K562 (cell line): ENCODE data around the gene MTO1. TPM values are rescaled to one million over a fixed set of nuclear protein-coding genes. Genes with fewer than 3 reads are reported as not detected.

Source experiments
- ATAC-seq: fragments of 200-7000 bp; cut with Tn5 transposase; 3 replicates; pipeline ENCODE4 v1.9.1; 2020; ENCODE audit warnings: moderate library complexity
- BruUV-seq: library from RNA; stranded (reverse); fragments of 400-500 nt; replicated peaks from 2 replicates; lab custom pipeline; 2021; lab: Mats Ljungman, UMichigan
- CTCF ChIA-PET: fragments of 300-600 bp; formaldehyde crosslinking; extraction: SDS; loops from one replicate; lab custom pipeline; 2021; ENCODE audit warnings: low intra/inter-chr PET ratio; lab: Yijun Ruan, JAX
- POLR2A ChIA-PET: fragments of 300-600, 350-650 bp; sonication (Branson Sonifier 250); formaldehyde crosslinking; extraction: SDS; loops from one replicate; lab custom pipeline; 2021; ENCODE audit warnings: antibody characterized with exemption, inconsistent platforms; lab: Yijun Ruan, JAX
- DNase-seq, 4 experiments: peaks; one replicate each; pipeline versions ENCODE4 v3.0.0 to v3.0.0-alpha.2; 2011 to 2018; ENCODE audit warnings: low spot score in 3 of 4, mixed read lengths in 3 of 4; ENCODE audit errors: extremely low read depth in 1 of 4
- FAIRE-seq: peaks from 2 replicates; lab custom pipeline; 2011; peaks lifted over from hg19 to GRCh38; lab: Jason Lieb, UNC
- H2AFZ ChIP-seq: 2 replicates; pipeline ENCODE4 v1.6.0; 2011; ENCODE audit warnings: low read depth, low read length, control low read depth, inconsistent platforms
- H3K27ac ChIP-seq: fragments of 200-600 bp; 3 replicates; pipeline ENCODE4 v1.8.0; 2011; ENCODE audit warnings: low read depth, mild to moderate bottlenecking, control low read depth, inconsistent platforms, low read length, moderate library complexity, mixed read lengths; ENCODE audit errors: extremely low read depth
- H3K27me3 ChIP-seq, 2 experiments: fragments of 300-600 bp in 1 of 2; 2 replicates in 1 of 2; 3 replicates in 1 of 2; pipeline versions ENCODE4 v1.6.0 to v1.8.0; 2011; ENCODE audit warnings: inconsistent platforms in 2 of 2, low read length in 2 of 2, mild to moderate bottlenecking in 1 of 2, mixed read lengths in 1 of 2, moderate library complexity in 1 of 2; ENCODE audit not compliant: control insufficient read depth in 2 of 2, insufficient read depth in 2 of 2
- H3K36me3 ChIP-seq: fragments of 300-600 bp; 3 replicates; pipeline ENCODE4 v1.8.0; 2011; ENCODE audit warnings: mild to moderate bottlenecking, low read length, inconsistent platforms; ENCODE audit not compliant: control insufficient read depth, insufficient read depth
- H3K4me1 ChIP-seq, 2 experiments: fragments of 200-600 bp in 1 of 2; replicated peaks in 1 of 2; 2 replicates in 1 of 2; 3 replicates in 1 of 2; pipeline versions ENCODE4 v1.5.1 to v1.8.0; 2011; ENCODE audit warnings: inconsistent platforms in 2 of 2, low read length in 2 of 2, mild to moderate bottlenecking in 1 of 2, mixed read lengths in 1 of 2, moderate library complexity in 1 of 2; ENCODE audit not compliant: control insufficient read depth in 2 of 2, insufficient read depth in 2 of 2
- H3K4me2 ChIP-seq: 2 replicates; pipeline ENCODE4 v1.6.1; 2011; ENCODE audit warnings: low read length, control low read depth, inconsistent platforms, mixed read lengths; ENCODE audit not compliant: insufficient read depth
- H3K4me3 ChIP-seq: fragments of 200-600 bp; sonication (generic), shearing (Covaris generic); 2 replicates; pipeline ENCODE4 v1.5.1; 2016; ENCODE audit warnings: control low read depth, inconsistent platforms
- H3K79me2 ChIP-seq: fragments of 200-600 bp; 3 replicates; pipeline ENCODE4 v1.8.0; 2011; ENCODE audit warnings: low read length, inconsistent platforms; ENCODE audit not compliant: control insufficient read depth, insufficient read depth
- H3K9ac ChIP-seq, 2 experiments: 2 replicates each; pipeline versions ENCODE4 v1.6.0 to v1.6.1; 2011; ENCODE audit warnings: low read depth in 2 of 2, low read length in 2 of 2, control low read depth in 1 of 2, inconsistent platforms in 1 of 2, mild to moderate bottlenecking in 1 of 2, mixed read lengths in 1 of 2; ENCODE audit not compliant: insufficient read depth in 1 of 2
- H3K9me1 ChIP-seq: one replicate; pipeline ENCODE4 v1.6.0; 2011; ENCODE audit warnings: inconsistent platforms, mild to moderate bottlenecking, low read length, moderate library complexity; ENCODE audit not compliant: control insufficient read depth, insufficient read depth
- H3K9me3 ChIP-seq: replicated peaks from 2 replicates; pipeline ENCODE4 v1.5.1; 2011; ENCODE audit warnings: low read depth, low read length, inconsistent platforms; ENCODE audit not compliant: control insufficient read depth, insufficient read depth
- H4K20me1 ChIP-seq: replicated peaks from 2 replicates; pipeline ENCODE4 v1.6.1; 2011; ENCODE audit warnings: low read length, inconsistent platforms, mixed read lengths; ENCODE audit not compliant: control insufficient read depth, insufficient read depth
- CTBP1 ChIP-seq: fragments of 450-650 bp; IDR thresholded peaks from 2 replicates; pipeline ENCODE4 v1.6.1; 2016; ENCODE audit warnings: borderline replicate concordance
- WGBS: fragments of 100-300 bp; shearing (Covaris generic); methylation state at CpG from one replicate; pipeline ENCODE4 v1.1.6; 2016; ENCODE audit warnings: low coverage, mixed read lengths; ENCODE audit not compliant: insufficient coverage; ENCODE audit errors: missing lambda C conversion rate; 5-methylcytosine and 5-hydroxymethylcytosine counted together
- in situ Hi-C: fragments of 300-500 bp; cut with MboI; formaldehyde crosslinking; loops from 4 replicates; pipeline ENCODE4 v1.15.0; 2018; ENCODE audit warnings: inconsistent platforms, mixed read lengths
- intact Hi-C: fragments of 100-400 bp; cut with micrococcal nuclease; formaldehyde crosslinking; loops from 2 replicates; pipeline ENCODE4 v1.14.2; 2022
- polyA plus RNA-seq, 8 experiments: library from polyadenylated mRNA; depleted of rRNA in 4 of 8; stranded (reverse) in 5 of 8; unstranded in 3 of 8; fragments of >200 nt; fragmentation: Nextera tagmentation in 2 of 8; fragmentation: Illumina TruSeq in 1 of 8; extraction: Ambion mirVana in 2 of 8; extraction: Trizol in 1 of 8; gene quantifications; 2 replicates each; pipeline versions ENCODE4 v1.2.1 to v1.2.3, GENCODE V29; 2011 to 2014; ENCODE audit warnings: inconsistent platforms in 1 of 8, missing spikeins in 1 of 8
- total RNA-seq, 7 experiments: library from RNA; depleted of rRNA in 6 of 7; stranded (reverse); fragments of >200 nt in 6 of 7; fragmentation: Illumina TruSeq in 2 of 7; extraction: Trizol in 2 of 7; gene quantifications; 2 replicates each; pipeline versions ENCODE4 v1.2.1 to v1.2.3, GENCODE V29; 2011 to 2021; ENCODE audit warnings: low replicate concordance in 1 of 7
- TF ChIP-seq, protein P1 (sequence below): fragments of 250-450 bp; sonication (Bioruptor Pico); IDR thresholded peaks from 2 replicates; pipeline ENCODE4 v1.8.0; 2022; ENCODE audit warnings: inconsistent platforms, mild to moderate bottlenecking, moderate library complexity, borderline replicate concordance
- TF ChIP-seq, protein P2 (sequence below): fragments of 250-450 bp; sonication (Bioruptor Pico); IDR thresholded peaks from 2 replicates; pipeline ENCODE4 v1.8.0; 2021; ENCODE audit warnings: moderate library complexity, mild to moderate bottlenecking, inconsistent platforms

MTO1 gene
- total and polyA plus RNA-seq, 9 of the 15 experiments (the other 6 are each of a cell fraction or from before 2014, with no cell fraction given), result 33.4 to 62.3 (median 50.6) TPM

DNA sequence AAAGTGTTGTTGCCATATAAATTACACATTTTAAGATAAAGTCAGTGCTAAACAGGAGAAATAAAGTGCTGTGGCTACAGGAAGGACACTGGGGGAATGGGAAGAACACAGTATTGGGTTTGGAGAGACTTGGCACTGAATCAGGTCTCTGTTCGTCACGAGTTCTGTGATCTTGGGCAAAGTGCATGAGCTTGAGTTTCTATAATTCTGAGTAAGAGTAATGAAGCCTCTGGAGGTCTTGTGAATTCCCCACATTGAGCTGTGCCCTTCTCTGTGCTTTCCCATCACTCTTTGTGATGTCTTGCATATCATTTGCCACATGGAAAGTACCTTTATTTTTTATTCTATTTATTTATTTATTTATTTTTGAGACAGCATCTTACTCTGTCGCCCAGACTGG, 76.1 kb downstream of the MTO1 start:
- no peaks in the 10 kb centered on the region for H4K20me1 ChIP-seq
- no peaks in the 10 kb centered on the region for H3K36me3 ChIP-seq
- ChIA-PET CTCF (no interaction called here), POLR2A (interaction anchor here (0.6 to 2.5 kb wide), 6 partner anchors 11 to 76 kb away, joined by 3 to 12 read pairs (median 3); partner anchors contain the start of genes EEF1A1 and MTO1)
- no TSS peak for BruUV-seq
- H3K4me3 ChIP-seq, result no peak overlapping the region
- FAIRE-seq, result no peak
- WGBS, result 38% methylated on average over 3 of the region's 3 CpGs
- TF ChIP-seq, protein P1, sequence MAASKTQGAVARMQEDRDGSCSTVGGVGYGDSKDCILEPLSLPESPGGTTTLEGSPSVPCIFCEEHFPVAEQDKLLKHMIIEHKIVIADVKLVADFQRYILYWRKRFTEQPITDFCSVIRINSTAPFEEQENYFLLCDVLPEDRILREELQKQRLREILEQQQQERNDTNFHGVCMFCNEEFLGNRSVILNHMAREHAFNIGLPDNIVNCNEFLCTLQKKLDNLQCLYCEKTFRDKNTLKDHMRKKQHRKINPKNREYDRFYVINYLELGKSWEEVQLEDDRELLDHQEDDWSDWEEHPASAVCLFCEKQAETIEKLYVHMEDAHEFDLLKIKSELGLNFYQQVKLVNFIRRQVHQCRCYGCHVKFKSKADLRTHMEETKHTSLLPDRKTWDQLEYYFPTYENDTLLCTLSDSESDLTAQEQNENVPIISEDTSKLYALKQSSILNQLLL (CRISPR knock-in tag), result no peak
- TF ChIP-seq, protein P2, sequence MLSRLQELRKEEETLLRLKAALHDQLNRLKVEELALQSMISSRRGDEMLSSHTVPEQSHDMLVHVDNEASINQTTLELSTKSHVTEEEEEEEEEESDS, result no peak
- TF ChIP-seq CTBP1, result no peak
- TF ChIP-seq, all 486 proteins: peak for 0
- Histone ChIP-seq H3K27ac (no peak overlapping the region), H2AFZ (peak overlapping the region; percentile 40; the same call in 1 of the 2 replicates), H3K27me3 (no peaks in the 10 kb centered on the region), H3K9me1 (no peaks in the 10 kb centered on the region), H3K4me2 (no peak overlapping the region), H3K4me1 (no peaks in the 10 kb centered on the region), H3K79me2 (no peaks in the 10 kb centered on the region), H3K9ac (no peak overlapping the region), H3K9me3 (no peaks in the 10 kb centered on the region)
- no peak for DNase-seq
- in situ Hi-C loops, result no loop called here
- no peak for ATAC-seq
- intact Hi-C loops, result no loop called here
